GM23338 (cell line): ENCODE measurements around the gene KDM4C. TPM values are rescaled to one million over a fixed set of nuclear protein-coding genes. Genes with fewer than 3 reads are reported as not detected.

Experiments used
- ETS1 ChIP-seq: IDR thresholded peaks from 2 replicates; pipeline ENCODE4 v1.6.1; 2016; ENCODE audit warnings: antibody characterized with exemption
- EZH2 ChIP-seq: fragments of 200-600 bp; sonication (generic); IDR thresholded peaks from one replicate; pipeline ENCODE4 v1.8.0; 2017; ENCODE audit warnings: antibody characterized with exemption, mild to moderate bottlenecking, low read depth; ENCODE audit not compliant: unreplicated experiment
- ZNF114 ChIP-seq: fragments of 250-450 bp; sonication (Bioruptor Pico); IDR thresholded peaks from 2 replicates; pipeline ENCODE4 v1.5.0; 2020; ENCODE audit warnings: mild to moderate bottlenecking, moderate library complexity
- polyA plus RNA-seq: library from polyadenylated mRNA; unstranded; fragments of >200 nt; fragmentation: Nextera tagmentation; extraction: Ambion mirVana; gene quantifications from 2 replicates; pipeline ENCODE4 v1.2.1, GENCODE V29; 2016
- total RNA-seq: library from RNA; depleted of rRNA; stranded (reverse); fragments of >200 nt; shearing (Covaris generic); gene quantifications from 2 replicates; pipeline ENCODE4 v1.2.3, GENCODE V29; 2014
- TF ChIP-seq, protein P1 (sequence below): fragments of 250-450 bp; sonication (Bioruptor Pico); IDR thresholded peaks from 2 replicates; pipeline ENCODE4 v1.5.0; 2020; ENCODE audit warnings: mild to moderate bottlenecking, moderate library complexity
- TF ChIP-seq, protein P2 (sequence below), 2 experiments: fragments of 200-600 bp in 1 of 2; sonication (generic) in 1 of 2; conservative IDR thresholded peaks; 2 replicates each; pipeline versions ENCODE4 v1.5.1 to v1.6.1; 2016 to 2017; ENCODE audit warnings: antibody characterized with exemption in 2 of 2, low read depth in 2 of 2, mild to moderate bottlenecking in 2 of 2, moderate library complexity in 1 of 2

Gene KDM4C
- total and polyA plus RNA-seq, 2 experiments from 2014 or later = 12.0 to 43.8 TPM

- TF ChIP-seq, protein P1, sequence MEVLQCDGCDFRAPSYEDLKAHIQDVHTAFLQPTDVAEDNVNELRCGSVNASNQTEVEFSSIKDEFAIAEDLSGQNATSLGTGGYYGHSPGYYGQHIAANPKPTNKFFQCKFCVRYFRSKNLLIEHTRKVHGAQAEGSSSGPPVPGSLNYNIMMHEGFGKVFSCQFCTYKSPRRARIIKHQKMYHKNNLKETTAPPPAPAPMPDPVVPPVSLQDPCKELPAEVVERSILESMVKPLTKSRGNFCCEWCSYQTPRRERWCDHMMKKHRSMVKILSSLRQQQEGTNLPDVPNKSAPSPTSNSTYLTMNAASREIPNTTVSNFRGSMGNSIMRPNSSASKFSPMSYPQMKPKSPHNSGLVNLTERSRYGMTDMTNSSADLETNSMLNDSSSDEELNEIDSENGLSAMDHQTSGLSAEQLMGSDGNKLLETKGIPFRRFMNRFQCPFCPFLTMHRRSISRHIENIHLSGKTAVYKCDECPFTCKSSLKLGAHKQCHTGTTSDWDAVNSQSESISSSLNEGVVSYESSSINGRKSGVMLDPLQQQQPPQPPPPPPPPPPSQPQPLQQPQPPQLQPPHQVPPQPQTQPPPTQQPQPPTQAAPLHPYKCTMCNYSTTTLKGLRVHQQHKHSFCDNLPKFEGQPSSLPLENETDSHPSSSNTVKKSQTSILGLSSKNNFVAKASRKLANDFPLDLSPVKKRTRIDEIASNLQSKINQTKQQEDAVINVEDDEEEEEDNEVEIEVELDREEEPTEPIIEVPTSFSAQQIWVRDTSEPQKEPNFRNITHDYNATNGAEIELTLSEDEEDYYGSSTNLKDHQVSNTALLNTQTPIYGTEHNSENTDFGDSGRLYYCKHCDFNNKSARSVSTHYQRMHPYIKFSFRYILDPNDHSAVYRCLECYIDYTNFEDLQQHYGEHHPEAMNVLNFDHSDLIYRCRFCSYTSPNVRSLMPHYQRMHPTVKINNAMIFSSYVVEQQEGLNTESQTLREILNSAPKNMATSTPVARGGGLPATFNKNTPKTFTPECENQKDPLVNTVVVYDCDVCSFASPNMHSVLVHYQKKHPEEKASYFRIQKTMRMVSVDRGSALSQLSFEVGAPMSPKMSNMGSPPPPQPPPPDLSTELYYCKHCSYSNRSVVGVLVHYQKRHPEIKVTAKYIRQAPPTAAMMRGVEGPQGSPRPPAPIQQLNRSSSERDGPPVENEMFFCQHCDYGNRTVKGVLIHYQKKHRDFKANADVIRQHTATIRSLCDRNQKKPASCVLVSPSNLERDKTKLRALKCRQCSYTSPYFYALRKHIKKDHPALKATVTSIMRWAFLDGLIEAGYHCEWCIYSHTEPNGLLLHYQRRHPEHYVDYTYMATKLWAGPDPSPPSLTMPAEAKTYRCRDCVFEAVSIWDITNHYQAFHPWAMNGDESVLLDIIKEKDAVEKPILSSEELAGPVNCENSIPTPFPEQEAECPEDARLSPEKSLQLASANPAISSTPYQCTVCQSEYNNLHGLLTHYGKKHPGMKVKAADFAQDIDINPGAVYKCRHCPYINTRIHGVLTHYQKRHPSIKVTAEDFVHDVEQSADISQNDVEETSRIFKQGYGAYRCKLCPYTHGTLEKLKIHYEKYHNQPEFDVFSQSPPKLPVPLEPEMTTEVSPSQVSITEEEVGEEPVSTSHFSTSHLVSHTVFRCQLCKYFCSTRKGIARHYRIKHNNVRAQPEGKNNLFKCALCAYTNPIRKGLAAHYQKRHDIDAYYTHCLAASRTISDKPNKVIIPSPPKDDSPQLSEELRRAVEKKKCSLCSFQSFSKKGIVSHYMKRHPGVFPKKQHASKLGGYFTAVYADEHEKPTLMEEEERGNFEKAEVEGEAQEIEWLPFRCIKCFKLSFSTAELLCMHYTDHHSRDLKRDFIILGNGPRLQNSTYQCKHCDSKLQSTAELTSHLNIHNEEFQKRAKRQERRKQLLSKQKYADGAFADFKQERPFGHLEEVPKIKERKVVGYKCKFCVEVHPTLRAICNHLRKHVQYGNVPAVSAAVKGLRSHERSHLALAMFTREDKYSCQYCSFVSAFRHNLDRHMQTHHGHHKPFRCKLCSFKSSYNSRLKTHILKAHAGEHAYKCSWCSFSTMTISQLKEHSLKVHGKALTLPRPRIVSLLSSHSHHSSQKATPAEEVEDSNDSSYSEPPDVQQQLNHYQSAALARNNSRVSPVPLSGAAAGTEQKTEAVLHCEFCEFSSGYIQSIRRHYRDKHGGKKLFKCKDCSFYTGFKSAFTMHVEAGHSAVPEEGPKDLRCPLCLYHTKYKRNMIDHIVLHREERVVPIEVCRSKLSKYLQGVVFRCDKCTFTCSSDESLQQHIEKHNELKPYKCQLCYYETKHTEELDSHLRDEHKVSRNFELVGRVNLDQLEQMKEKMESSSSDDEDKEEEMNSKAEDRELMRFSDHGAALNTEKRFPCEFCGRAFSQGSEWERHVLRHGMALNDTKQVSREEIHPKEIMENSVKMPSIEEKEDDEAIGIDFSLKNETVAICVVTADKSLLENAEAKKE (CRISPR knock-in tag) = no peak
- TF ChIP-seq ETS1 (no peak), EZH2 (no peak), ZNF114 (no peak)
- TF ChIP-seq, protein P2, sequence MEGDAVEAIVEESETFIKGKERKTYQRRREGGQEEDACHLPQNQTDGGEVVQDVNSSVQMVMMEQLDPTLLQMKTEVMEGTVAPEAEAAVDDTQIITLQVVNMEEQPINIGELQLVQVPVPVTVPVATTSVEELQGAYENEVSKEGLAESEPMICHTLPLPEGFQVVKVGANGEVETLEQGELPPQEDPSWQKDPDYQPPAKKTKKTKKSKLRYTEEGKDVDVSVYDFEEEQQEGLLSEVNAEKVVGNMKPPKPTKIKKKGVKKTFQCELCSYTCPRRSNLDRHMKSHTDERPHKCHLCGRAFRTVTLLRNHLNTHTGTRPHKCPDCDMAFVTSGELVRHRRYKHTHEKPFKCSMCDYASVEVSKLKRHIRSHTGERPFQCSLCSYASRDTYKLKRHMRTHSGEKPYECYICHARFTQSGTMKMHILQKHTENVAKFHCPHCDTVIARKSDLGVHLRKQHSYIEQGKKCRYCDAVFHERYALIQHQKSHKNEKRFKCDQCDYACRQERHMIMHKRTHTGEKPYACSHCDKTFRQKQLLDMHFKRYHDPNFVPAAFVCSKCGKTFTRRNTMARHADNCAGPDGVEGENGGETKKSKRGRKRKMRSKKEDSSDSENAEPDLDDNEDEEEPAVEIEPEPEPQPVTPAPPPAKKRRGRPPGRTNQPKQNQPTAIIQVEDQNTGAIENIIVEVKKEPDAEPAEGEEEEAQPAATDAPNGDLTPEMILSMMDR (conservative IDR thresholded peaks at IDR 0.05; ENCODE audit: low read depth in 2 of 2) = no peak
Observed at GRCh38 chr9:6996061-6996854, 238.5 kb downstream of the KDM4C start (continued).
